LNCaP clone FGC (cell line): Measurements from ENCODE around the gene LRRN3.

Source experiments
- DNase-seq: peaks from one replicate; pipeline ENCODE4 v3.0.0-alpha.2; 2011; ENCODE audit warnings: low read depth
- H3K4me3 ChIP-seq: 2 replicates; pipeline ENCODE4 v1.5.1; 2011; ENCODE audit warnings: mild to moderate bottlenecking, low read depth, low read length, control low read depth
- TF ChIP-seq, protein P1 (sequence below): IDR thresholded peaks from 2 replicates; pipeline ENCODE4 v1.5.1; 2012; ENCODE audit warnings: mild to moderate bottlenecking; ENCODE audit not compliant: control insufficient read depth, insufficient read depth; ENCODE audit errors: extremely low read depth

Gene LRRN3

GRCh38 chr7:111138586-111138985, 47.7 kb downstream of the LRRN3 start:
- TF ChIP-seq, protein P1, sequence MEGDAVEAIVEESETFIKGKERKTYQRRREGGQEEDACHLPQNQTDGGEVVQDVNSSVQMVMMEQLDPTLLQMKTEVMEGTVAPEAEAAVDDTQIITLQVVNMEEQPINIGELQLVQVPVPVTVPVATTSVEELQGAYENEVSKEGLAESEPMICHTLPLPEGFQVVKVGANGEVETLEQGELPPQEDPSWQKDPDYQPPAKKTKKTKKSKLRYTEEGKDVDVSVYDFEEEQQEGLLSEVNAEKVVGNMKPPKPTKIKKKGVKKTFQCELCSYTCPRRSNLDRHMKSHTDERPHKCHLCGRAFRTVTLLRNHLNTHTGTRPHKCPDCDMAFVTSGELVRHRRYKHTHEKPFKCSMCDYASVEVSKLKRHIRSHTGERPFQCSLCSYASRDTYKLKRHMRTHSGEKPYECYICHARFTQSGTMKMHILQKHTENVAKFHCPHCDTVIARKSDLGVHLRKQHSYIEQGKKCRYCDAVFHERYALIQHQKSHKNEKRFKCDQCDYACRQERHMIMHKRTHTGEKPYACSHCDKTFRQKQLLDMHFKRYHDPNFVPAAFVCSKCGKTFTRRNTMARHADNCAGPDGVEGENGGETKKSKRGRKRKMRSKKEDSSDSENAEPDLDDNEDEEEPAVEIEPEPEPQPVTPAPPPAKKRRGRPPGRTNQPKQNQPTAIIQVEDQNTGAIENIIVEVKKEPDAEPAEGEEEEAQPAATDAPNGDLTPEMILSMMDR: no peak
- peak; percentile 73 for DNase-seq
- no peak overlapping the region for H3K4me3 ChIP-seq

DNA sequence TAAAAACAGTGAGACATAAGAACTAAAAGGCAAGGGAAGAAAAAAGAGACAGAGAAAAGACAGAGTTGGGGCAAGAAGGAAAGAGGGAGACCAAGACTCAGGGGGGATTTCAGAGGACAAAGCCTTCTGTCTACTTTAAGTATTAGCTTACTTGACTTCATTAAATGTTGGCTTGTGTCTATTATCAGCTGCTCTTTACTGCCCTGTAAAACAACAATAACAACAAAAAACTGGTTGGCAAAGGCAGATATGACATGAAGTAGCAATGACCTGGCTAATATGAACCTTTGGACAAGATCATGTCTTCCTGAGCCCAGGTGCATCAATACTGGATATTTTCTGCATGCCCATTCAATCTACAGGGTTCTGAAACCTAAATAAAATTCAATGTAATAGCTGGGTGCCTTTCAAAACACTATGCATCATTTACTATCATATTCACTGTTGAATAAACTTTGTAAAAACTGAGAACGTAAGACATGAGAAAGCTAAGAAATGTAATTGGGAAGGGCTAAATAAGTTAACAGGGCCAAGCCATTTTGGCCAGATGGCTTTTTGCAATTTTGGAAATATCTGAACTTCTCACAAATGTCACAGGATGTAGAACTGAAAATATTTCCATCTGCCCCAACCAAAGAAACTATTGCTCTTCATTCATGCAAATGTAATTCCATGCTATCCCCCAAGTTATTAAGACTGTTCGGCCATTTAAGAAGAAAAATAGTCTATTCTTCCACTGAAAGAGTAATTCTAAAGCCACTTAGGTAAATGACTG, 49.4 kb downstream of the LRRN3 start:
- no peak overlapping the region for H3K4me3 ChIP-seq
- TF ChIP-seq, protein P1: no peak
- peak; percentile 77 for DNase-seq

DNA sequence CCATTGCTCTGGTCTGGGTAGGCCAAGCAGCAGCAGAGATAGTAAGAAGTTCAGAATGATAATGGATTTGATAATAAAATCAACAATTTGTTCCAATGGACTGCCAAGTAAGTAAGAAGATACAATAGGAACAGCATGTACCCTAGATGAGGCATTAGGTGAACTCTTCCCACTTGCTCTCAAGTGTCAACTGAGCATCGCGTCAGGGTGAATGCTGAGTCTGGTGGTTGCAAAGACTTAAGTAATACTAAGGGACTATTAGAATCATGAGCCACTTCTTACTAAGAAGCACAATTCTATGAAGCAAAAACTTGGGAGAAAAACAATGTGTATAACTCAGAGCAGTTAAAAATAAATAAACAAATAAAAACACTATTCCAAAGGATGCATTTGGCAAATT, 54.5 kb downstream of the LRRN3 start:
- no peak overlapping the region for H3K4me3 ChIP-seq
- TF ChIP-seq, protein P1: no peak
- DNase-seq: no peak

GRCh38 chr7:111146136-111146535, 55.2 kb downstream of the LRRN3 start:
- no peak for DNase-seq
- TF ChIP-seq, protein P1: no peak
- H3K4me3 ChIP-seq: no peak overlapping the region

DNA sequence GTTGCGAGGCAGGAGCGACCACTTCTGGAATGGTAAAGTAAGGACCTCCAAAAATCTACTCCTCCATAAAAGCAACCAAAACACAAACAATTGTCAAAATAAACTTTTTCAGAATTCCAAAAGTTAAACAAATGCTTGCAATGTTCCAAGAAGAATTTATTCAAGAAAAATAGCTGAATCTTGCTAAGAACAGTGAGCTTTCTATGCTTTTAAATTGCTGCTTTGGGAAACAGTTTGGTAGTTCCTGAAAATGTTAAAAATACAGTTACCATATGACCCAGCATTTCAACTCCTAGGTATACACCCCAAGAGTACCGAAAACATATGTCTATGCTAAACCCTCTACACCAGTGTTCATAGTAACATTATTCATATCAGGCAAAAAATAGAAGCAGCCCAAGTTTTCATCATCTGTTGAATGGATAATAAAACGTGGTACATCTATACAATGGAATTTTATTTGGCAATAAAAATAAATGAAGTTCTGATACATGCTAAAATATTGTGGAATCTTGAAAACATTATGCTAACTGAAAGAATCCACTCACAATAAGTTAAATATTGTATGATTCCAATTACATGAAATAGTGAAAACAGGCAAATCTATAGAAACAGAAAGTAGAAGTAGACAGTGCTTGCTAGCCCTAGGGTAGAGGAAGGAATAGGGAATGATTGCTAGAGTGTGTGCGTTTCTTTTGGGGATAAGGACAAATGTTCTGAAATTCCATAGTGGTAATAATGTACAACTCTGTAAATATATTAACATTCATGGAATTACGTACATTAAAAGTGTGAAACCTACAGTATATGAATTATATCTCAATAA, 57.0 kb downstream of the LRRN3 start:
- H3K4me3 ChIP-seq: no peak overlapping the region
- TF ChIP-seq, protein P1: no peak
- no peak for DNase-seq

DNA sequence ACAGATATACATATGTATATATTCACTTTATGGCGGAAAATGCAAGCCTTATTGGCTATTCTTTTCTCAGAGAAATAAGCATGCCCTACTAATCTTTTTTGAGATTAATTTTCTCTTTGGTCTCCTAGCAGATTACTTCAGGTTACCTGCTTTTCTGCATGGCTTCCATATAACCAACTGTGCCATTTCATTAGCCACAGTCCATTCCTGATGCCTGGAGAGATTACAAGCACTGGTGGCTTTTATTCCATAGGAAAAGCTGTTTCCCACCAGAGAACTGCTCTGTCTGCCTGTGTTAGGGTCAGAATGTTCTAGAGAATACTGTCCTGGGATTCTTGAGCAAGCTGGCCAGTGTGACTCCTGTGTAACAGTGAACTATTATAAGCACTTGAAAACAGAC, 59.8 kb downstream of the LRRN3 start:
- TF ChIP-seq, protein P1: no peak
- H3K4me3 ChIP-seq: no peak overlapping the region
- no peak for DNase-seq
